ENCODE results near the gene CCL4L2.
"Not testable (repeated sequence)": the region's sequence is repeated elsewhere in the genome, so short reads cannot be mapped to it uniquely, and the experiment has no call there.

The CCL4L2 gene

DNA sequence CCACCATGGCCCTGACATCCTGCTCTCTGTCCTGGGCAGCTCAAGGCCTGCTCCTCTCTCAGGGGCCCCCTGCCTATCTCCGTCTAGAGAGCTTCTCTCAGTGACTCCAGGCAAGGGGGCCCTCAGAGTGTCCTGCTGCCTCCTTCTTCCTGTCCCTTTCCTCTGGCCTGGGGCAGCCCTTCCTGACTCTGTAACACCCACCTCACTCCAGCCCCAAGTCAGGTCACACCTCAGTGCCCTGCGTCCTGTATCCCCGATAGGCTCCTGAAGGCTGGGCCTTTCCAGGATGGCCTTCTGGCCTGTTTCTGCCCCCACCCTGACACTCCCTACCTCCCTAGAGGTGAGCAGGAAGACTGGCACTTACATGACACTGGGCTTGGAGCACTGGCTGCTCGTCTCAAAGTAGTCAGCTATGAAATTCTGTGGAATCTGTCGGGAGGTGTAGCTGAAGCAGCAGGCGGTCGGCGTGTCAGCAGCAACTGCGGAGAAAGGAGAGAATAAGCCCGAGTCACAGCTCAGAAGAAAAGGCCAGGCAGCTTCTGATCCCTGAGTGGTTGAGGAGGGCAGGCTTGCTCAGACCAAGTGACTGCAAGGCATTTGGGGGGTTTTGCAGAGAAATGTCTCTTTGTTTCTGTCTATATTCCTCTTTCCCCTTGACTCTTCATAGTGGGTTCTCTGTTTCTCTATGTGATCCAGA lies 15.3 kb upstream of the CCL4L2 start:
- DNase-seq (ENCODE audit: low spot score): no peak

DNA sequence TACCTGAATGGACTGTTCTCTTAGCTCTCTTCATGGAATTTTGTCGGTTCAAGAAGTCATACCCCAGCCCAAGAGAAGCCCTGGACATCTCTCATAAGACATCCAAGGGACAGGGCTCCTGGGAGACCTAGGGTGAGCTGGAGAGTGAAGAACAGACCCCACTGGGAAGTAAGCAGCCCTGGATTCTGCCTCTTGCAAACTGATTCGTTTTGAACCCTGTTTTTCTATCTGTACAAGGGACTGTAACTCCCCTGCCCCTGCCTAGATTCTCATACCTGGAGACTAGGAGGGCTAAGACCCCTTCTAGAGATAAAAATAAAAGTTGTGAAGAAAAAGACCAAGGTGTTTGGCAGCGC lies 14.8 kb upstream of the CCL4L2 start:
- no peak for DNase-seq (ENCODE audit: low spot score)

DNA sequence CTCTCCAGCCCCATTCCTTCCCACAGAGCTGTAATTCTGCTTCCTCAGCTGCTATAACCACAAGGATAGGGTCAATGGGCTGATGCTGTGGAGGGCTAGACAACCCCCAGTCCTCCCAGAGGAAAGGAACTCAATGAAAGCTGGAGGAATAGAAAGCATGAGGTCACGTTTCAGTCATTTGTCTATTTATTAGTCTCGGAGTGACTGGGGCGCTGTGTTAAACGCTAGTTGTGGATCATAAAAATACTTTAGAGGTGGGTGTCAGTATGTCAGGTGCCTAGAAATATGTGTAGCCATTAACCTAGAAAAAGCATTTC lies 13.5 kb upstream of the CCL4L2 start:
- no peak for DNase-seq (ENCODE audit: low spot score)

DNA sequence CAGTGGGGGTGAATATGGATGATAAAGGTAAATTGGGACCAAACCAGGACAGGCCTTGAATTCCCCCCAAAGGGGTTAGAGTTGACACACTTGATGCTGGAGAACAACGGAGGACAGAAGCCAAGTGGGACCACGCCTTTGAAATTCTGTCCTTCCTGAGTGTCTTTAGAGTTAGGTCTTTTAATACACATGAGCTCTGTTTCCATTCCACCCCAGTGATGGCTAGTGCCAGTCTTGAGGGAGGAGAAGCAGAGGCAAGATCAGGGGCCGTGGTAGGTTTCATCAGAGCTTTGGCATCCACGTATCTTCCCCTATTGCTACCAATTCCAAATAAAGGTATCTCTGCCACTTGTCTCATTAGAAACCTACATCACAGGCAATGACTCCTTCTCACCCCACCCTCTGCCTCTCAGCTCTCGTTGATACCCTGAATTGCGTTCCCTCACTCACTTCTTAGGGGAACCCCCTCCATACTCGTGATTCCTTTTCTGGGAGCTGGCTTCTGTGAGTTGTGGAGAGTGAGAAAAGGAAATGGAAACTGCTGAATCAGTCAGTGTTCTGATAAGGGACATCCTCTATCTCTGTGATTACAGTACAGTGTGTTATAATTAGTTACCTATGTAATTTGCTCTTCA lies 11.9 kb upstream of the CCL4L2 start:
- DNase-seq (ENCODE audit: low spot score): peak; percentile 63

DNA sequence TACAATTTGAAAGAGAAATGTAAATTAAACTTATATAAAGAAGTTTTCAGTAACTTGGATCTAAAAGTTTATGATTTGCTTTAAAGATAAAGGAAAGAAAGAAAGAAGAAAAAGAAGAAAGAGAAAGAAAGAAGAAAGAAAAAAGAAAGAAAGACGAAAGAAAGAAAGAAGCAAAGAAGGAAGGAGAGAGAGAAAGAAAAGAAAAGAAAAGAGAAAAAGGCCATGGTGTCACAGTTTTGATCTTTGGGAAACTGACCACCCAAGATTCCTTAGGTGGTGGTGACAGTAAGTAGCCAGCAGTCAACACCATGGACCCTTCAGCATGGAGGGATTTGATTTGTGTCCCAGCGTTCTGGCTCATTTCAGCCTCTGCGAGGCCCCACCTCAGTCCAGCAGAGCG lies 9.8 kb upstream of the CCL4L2 start:
- not testable (repeated sequence) for DNase-seq (ENCODE audit: low spot score)

DNA sequence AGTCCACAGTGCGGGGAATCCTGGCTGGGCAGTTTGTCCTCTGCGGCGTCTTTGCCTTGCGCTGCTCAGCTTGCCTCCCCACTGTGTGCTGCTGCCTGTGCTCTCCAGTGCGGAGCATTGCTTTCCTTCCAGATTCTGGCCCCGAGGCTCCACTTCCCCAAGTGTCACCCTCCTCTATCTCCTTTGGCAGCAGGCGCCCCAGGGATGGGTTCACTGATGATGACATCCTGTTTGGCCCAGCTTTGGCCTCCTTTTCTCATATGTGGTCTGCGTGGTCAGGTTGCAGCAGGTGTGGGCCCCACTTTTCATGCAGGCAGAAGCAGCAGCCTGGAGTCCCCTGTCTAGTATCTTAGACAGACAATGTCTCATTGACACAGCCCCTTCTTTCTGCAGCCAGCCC lies 9.4 kb upstream of the CCL4L2 start:
- not testable (repeated sequence) for DNase-seq (ENCODE audit: low spot score)

DNA sequence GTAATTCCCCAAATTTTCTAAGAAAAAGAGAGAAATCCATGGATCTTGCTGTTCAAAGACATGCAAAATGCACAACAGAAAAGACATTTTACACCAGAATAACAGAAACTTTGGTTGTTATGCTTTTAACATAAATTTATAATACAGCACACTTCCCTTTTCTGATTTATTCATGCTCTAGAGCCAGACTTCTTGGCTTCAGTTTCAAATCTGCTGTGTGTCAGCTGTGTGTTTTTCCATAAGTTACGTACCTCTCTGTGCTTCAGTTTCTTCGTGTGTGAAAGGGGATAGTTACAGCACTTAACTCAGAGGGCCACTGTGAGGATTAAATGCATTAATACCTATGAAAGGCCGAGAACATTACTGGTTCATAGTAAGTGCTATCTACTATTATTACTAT lies 7.5 kb upstream of the CCL4L2 start:
- DNase-seq (ENCODE audit: low spot score): no peak

DNA sequence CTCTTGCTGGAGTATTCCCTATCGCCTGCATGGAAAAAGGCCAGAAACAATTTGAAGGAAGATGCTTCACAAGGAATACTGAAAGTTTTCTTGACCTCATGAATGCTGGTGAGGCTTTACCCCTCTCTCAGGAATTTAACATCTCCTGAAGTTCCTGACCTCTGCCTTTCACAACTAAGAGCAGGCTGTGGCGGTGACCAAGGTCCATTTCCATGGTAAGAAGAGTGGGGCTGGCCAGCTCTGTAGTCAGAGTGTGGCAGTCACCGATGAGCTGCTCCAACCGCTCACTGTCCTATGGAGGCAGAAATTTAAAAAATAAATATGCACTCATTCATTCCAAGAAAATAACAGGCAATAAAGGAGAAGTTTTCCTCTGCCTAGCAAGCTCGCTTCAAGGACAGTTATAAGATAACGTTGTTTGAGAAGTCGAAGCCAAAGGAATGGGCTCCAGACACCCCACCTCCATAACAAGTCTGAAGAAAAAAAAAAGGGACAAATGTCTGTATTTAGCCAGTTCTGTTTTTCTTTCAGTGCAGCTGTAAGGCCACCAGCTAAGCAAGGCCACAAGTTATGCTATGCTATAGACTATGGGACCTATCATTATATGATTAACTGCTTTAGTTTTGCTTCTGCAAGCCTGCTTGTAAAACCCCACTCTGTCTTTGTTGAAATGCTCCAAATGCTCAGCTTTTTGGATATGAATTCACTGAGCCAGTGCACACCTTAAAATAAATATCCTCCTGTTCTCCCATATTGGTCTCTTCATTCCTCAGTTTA lies 6.0 kb upstream of the CCL4L2 start:
- DNase-seq (ENCODE audit: low spot score): no peak

DNA sequence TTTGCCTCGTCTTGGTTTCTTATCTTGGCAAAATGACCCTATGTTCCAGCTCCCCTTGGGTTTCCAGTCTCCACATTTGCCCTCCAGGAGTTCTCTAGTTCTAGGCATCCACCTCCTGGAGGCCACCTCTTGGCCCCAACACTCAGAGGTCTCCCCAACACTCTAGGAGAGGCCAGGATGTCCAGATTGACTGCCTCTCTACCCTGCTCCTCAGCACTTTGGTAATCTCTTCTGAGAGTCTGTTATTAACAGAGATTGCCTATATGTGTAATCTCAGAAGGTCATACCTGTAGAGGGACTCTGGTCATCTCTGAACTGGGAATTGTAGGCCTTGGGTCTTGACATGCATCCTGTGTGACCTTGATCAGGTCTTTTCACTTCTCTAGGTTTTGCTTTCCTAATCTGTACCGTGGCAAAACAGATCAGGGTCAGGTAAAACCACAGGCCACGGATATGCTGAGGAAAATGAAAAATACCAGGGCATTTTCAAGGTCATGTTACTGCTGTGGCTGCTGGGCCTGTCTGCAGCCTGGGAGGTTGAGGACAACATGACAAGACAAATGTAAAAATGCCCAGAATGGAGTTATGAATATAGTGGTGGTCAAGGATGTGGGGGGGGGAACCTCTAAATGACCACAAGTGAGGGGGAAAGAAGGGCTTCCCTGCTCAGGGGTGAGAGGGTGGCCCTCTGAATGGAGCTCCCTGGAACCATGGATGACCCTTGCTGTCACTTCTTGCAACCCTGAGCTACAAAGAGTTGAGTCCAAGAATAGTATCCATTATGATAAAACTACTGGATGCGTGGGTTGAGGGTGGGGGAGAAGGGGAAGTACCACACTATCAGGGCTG lies 5.0 kb upstream of the CCL4L2 start:
- no peak for DNase-seq (ENCODE audit: low spot score)

DNA sequence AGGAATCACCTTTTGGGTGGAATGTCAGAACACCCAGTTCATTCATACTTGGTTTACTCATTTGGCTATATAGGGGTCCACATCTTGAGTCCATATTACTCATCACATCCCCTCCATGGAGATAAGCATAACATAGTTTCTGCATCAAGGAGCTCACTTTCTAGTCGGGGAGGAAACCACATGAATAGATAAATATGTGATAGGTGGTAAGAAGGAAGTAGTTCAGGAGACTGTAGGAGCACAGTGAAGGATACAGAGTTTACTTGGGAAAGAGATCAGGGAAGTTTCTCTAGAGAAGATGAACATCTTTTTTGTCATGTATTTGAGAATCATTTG lies 4.4 kb upstream of the CCL4L2 start:
- DNase-seq (ENCODE audit: low spot score): not testable (repeated sequence)

DNA sequence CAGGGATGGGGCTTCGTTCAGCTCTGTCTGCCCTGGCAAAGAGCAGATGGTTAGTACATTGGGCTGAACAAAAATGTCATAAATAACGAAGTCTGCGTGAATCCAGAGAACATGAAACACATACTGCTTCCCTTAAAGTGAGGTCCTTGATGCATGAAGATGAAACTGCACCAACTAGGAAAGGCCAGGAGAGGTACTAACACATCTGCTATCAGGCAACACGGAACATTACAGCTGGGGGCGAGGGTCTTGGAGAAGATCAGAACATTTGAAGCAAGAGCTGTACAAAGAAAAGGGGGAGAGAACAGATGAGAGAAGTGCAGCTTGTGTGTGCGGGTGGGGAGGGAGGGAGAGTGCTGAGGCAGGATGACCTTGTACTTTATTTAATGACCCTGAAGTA lies 3.5 kb upstream of the CCL4L2 start:
- not testable (repeated sequence) for DNase-seq (ENCODE audit: low spot score)

DNA sequence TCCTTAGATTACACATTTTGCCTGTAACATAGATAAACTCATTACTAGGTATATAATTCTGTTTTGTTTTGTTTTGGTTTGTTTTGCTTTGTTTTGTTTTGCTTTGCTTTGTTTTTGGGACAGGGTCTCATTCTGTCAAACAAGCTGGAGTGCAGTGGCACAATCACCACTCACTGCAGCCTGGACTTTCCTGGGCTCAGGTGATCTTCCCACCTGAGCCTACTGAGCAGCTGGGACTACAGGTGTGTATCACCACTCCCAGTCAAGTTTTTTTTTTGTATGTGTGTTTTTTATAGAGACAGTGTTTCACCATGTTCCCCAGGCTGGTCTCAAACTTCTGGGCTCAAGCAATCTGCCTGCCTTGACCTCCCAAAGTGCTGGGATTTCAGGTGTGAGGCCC lies 1.3 kb upstream of the CCL4L2 start:
- DNase-seq (ENCODE audit: low spot score): no peak

DNA sequence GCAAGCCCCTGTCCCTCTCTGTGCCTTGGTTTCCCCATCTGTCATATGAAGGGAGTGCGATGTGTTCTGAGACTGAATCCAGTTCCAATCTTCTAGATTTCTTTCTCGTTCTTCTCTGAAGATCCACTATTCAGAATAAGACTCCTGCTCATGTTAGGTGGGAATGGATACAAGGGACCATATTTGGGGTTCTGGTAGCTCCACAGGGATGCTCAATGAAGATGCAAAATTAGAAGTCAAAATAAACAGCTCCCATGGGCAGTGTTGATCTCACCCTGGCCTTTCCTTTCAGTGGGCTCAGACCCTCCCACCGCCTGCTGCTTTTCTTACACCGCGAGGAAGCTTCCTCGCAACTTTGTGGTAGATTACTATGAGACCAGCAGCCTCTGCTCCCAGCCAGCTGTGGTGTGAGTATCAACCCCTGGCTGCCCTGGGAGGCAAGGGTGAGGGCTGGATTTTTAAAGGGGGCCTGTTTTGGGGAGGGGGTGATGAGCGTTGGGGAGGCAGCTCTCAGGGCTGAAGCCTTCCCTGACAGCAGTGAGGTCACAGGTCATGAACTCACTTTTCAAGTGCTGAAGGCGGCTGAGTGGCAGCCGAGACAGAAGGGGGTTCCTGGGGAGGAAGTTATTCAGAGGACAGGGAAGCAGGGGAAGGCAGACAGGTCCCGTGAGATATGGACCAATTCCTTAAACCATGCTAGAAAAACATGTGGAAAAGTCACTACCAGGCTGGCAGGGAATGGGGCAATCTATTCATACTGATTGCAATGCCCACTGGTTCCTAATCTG lies 815 bp downstream of the CCL4L2 start:
- DNase-seq (ENCODE audit: low spot score): not testable (repeated sequence)

DNA sequence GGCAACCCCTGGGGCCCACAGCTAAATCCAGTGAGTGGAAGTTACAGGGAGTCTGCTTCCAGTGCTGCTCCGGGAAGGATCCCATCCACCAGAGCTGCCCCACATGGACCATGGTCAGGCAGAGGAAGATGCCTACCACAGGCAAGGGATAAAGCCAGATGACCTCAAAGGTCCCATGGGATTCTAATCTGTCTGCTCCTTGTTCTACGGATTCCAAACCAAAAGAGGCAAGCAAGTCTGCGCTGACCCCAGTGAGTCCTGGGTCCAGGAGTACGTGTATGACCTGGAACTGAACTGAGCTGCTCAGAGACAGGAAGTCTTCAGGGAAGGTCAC lies 1.4 kb downstream of the CCL4L2 start:
- DNase-seq (ENCODE audit: low spot score): no peak

DNA sequence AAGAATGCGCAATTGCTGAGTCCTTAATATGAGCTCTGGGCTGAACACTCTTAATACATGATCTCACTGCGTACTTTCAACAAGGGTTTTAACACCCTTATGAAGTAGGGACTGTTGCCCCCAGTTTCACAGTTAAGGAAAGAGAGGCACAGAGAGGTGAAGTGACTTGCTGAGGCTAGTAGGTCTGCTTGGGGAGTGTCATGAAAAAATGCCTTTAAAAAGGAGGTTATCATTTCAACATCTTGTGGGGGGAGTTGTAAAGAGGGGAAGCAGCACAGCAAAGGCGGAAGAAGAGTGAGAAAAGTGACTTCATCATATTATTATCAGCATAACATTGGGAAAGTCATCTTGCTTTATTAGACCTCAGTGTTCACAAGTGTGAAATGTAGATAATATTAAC lies 2.1 kb downstream of the CCL4L2 start:
- no peak for DNase-seq (ENCODE audit: low spot score)

DNA sequence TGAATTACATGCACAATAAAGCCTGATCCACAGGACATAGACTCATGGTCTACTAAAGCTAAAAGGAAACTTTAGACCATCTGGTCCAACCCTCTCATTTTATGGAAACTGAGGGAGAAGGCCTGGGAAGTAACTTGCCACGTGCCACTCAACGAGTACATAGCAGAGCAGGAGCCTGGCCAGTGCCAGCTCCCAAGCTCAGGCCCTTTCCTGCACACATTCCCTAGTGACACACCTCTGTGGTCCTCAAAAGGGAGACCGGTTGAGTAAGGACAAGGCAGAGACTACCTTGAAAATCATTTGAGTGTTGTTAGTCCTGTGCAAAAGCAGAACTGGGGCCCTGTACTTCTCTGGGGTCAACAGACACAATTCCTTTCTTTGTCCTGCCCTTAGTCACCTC lies 2.8 kb downstream of the CCL4L2 start:
- DNase-seq (ENCODE audit: low spot score): no peak

DNA sequence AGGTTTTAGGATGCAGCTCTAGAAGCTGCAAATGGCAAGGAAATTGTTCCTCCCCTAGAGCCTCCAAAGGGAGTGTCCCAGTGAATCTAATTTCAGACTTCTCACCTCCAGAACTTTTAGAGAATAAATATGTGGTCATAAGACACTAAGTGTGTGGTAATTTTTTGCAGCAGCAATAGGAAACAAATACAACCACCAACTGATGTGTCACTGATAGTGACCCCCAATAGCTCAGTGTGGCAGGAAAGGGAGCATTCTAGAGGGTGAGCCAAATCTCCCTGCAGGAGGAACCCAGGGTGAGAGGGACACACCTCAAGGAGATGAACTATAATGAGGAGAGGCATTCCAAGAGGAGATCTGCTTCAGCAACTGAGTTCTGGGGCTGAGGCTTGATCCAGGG lies 4.1 kb downstream of the CCL4L2 start:
- no peak for DNase-seq (ENCODE audit: low spot score)

DNA sequence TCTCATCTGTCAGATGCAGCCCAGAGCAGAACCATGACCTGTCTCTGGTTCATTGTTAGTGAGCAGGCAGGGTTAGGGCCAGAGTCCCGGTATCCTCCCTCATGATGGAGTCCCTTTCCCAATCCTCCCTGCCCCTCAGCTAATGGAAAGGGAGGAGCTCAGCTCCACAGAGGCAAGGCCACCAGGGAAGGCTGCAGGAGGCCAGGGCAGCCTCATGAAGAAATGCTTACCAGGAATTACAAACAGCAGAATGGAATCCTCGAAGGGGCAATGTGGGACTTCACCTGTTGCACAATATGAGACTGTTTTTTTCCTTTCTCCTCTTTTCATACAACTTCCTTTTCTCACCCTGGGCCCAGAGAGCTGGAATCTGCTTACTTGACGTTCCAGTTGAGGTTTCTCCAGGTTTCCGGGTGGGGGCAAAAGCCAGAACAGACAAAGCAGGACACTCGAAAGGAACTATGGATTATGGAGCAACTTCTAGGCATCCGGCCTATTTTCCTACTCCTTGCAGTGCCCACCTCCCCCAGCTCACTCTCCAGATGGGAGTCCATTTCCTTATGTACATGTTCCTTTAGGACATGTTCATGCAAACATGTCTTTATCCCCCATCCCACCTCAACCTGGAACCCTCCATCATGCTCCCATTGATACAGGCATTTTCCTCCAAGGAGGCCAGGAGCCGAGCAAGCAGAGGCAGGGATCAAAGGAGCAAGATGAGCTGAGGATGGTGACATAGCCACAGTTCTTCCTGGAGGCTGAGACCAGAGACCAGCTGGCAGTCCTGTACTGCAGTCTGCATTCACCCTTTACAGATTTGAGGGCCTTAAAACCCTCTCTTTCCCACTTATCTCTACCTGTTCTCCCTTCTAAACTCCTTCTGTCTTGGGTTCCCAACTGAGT lies 4.8 kb downstream of the CCL4L2 start:
- DNase-seq (ENCODE audit: low spot score): not testable (repeated sequence)

DNA sequence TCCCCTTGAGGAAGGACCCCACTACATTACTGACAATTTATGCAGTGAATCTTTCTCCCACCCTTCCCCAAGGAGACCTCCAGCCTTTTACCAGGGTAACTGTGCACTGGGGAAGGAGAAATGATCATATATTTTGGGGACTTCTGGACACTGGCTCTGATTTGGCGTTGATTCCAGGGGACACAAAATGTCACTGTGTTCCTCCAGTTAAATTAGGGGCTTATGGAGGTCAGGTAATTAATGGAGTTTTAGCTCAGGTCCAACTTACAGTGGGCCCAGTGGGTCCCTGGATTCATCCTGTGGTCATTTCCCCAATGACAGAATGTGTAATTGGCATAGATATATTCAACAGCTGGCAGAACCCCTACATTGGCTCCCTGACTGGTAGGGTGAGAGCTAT lies 8.7 kb downstream of the CCL4L2 start:
- not testable (repeated sequence) for DNase-seq (ENCODE audit: low spot score)

DNA sequence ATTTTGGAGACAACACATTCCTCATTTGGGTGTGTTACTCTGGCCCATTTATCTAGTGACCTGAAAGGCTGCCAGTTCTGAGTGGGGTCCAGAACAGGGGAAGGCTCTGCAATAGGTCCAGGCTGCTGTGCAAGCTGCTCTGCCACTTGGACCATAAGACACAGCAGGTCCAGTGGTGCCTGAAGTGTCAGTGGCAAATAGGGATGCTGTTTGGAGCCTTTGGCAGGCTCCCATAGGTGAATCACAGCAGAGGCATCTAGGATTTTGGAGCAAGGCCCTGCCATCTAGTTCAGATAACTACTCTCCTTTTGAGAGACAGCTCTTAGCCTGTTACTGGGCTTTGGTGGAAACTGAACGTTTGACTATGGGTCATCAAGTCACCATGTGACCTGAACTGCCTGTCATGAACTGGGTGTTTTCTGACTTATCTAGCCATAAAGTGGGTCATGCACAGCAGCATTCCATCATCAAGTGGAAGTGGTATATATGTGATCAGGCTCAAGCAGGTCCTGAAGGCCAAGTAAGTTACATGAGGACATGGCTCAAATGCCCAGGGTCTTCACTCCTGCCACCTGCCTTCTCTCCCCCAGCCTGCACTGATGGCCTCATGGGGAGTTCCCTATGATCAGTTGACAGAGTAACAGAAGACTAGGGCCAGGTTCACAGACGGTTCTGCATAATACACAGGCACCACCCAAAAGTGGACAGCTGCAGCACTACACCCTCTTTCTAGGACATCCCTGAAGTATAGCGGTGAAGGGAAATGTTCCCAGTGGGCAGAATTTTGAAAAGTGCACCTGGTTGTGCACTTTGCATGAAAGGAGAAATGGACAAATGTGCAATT lies 10.1 kb downstream of the CCL4L2 start:
- DNase-seq (ENCODE audit: low spot score): not testable (repeated sequence)
